ENCODE results near the gene ACTN2.

Gene ACTN2

DNA sequence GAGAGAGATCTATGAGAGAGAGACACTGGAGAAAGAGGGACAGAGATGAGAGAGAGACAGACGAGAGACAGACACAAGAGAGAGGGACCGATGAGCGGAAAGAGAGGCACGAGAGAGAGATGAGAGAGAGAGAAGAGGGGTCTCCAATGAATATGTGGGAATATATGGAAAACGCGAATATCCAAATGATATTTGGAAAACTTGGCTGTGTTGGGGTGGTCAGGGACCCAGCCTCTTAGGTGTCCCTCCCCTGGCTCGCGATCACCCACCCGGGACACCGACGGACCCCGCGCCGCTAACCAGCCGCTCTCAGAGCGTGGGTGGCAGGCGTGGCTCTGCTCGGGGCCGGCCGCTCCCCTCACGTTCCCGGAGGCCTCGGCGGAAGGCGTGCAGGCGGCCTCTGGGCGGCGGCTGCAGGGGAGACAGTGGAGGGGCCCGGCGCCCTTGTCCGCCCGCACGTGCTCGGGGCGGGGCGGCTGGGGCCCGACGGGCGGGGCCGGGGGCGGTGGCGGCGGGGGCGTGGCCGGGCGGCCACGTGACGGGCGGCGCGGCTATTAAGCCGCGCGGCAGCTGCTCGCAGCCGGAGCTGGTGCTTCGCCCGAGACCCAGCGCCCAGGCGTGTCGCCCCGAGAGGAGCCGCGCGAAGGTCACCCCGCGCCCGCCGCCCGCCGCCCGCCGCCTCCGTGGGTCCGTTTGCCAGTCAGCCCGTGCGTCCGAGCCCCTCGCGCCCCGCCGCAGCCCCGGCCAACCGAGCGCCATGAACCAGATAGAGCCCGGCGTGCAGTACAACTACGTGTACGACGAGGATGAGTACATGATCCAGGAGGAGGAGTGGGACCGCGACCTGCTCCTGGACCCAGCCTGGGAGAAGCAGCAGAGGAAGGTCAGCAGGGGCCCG, at the start of gene ACTN2:
ACTN2 (plus strand) TSS at position 583 of the 898 bp plus-strand sequence; CDS start at position 758, 175 bp downstream.
- TF ChIP-seq, protein P1, sequence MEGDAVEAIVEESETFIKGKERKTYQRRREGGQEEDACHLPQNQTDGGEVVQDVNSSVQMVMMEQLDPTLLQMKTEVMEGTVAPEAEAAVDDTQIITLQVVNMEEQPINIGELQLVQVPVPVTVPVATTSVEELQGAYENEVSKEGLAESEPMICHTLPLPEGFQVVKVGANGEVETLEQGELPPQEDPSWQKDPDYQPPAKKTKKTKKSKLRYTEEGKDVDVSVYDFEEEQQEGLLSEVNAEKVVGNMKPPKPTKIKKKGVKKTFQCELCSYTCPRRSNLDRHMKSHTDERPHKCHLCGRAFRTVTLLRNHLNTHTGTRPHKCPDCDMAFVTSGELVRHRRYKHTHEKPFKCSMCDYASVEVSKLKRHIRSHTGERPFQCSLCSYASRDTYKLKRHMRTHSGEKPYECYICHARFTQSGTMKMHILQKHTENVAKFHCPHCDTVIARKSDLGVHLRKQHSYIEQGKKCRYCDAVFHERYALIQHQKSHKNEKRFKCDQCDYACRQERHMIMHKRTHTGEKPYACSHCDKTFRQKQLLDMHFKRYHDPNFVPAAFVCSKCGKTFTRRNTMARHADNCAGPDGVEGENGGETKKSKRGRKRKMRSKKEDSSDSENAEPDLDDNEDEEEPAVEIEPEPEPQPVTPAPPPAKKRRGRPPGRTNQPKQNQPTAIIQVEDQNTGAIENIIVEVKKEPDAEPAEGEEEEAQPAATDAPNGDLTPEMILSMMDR (conservative IDR thresholded peaks at IDR 0.05) = no peak
- TF ChIP-seq ZFX (IDR thresholded peaks at IDR 0.05) = no peak

DNA sequence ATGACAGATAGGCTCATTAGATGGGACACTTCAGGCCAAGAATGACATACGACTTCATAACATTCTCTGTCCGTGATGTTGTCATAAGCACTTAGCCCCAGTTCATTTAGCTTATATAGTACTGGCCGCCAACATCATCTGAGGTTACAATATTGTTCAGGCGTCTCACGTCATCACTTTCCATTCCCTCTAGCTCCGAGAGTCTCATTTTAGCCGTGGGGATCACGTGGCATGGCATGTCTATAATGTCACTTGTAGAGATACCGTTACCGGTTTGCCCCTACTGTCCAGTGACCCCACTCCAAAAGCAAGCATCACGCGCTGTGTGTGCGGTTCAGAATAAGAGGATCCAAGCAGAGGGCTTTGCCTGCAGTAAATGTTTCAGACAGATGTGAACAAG, 47.4 kb upstream of the ACTN2 start:
- H3K27ac ChIP-seq = no peak overlapping the region
- TF ChIP-seq ZFX (IDR thresholded peaks at IDR 0.05) = no peak
- TF ChIP-seq, protein P1 (conservative IDR thresholded peaks at IDR 0.05) = no peak

More for the DNA sequence above, at the start of gene ACTN2:
- H3K27ac ChIP-seq = no peak within 1 kb of the TSS

DNA sequence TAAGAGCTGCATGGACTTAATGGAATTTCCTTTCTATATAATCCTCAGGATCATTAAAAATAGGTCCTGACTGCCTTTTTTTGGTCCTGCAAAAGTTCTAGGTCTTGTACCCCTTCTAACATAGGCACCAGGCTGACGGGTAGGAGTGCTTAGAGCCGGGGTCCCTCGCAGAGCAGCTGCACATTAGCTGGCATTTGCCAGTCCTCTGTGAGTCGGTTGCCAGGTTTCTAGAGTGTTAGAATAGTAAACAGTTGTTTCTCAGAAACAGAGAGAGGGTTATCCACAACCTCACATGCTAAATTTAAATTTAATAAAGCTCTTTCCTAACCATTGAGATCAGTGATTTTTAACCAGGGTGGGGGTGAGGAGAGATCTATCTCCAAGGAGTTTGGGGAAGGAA, 46.6 kb upstream of the ACTN2 start:
- no peak overlapping the region for H3K27ac ChIP-seq
- TF ChIP-seq, protein P1 (conservative IDR thresholded peaks at IDR 0.05) = no peak
- no peak for TF ChIP-seq ZFX (IDR thresholded peaks at IDR 0.05)

DNA sequence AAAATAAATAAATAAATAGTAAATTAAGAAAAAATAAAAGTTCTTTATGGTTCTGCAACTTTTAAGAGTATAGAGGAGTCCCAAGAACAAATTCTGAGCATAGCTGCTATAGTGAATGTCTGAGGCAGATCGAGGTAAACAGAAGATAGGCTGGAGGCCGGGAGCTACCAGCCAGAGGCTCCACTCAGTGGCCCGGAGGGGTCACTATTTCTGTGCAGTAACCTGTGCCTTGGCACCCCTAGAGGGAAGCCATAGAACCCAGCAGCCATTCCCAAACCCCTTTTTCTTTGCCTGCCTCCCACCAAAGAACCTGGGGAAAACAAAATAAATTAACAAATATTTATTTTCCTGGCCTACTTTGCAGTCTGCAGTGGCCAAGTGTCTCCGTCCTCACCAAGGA, 43.5 kb upstream of the ACTN2 start:
- H3K27ac ChIP-seq = no peak overlapping the region
- TF ChIP-seq ZFX (IDR thresholded peaks at IDR 0.05) = no peak
- TF ChIP-seq, protein P1 (conservative IDR thresholded peaks at IDR 0.05) = no peak

DNA sequence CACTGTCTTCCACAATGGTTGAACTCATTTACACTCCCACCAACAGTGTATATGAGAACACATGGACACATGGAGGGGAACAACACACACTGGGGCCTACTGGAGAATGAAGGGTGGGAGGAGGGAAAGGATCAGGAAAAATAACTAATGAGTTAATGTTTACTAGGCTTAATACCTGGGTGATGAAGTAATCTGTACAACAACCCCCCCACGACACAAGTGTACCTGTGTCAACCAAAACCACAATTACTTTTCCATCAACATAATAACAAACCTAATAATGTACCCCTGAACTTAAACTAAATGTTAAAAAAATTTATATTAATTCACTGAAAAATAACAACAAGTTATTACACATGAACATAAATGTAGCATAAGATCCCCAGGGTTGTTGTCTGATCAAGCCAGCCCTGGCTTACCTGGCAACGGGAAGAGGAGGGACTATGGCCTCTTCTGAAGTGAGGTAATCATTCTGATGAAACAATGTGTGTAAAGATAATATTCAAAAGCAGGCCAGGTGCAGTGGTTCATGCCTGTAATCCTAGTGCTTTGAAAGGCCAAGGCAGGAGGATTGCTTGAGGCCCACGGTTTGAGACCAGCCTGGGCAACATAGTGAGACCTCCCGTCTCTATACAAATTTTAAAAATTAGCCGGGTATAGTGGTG, 41.2 kb upstream of the ACTN2 start:
- H3K27ac ChIP-seq = no peak overlapping the region
- TF ChIP-seq ZFX (IDR thresholded peaks at IDR 0.05) = no peak

DNA sequence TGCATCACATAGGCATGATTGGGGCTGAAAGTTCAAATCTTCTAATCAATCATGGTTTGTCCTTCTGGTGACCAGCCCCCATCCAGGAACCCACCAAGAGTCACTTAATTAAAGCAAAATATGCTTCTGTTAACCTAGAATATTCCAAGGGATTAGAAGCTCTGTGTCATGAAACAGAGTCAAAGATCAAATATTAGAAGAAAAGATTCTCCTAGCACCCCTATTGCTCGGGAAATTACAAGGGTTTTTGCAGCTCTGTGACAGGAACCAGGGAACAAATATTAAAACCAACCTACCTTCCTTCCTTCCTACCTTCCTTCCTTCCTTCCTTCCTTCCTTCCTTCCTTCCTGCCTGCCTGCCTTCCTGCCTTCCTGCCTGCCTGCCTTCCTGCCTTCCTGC, 31.8 kb upstream of the ACTN2 start:
- TF ChIP-seq ZFX (IDR thresholded peaks at IDR 0.05) = no peak
- TF ChIP-seq, protein P1 (conservative IDR thresholded peaks at IDR 0.05) = no peak

DNA sequence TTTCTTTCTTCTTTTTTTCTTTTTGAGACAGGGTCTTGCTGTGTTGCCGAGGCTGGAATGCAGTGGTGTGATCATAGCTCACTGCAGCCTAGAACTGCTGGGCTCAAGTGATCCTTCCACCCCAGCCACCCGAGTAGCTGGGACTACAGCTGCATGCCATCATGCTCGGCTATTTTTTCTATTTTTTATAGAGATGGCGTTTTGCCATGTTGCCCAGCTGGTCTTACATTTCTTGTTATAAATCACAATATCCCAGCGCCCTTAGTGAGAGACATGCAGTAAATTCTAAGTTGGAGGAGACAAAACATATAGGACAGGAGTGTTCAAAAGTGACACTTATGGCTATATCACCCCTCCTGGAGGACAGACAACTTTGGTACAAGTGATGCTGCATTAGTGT, 31.3 kb upstream of the ACTN2 start:
- H3K27ac ChIP-seq = no peak overlapping the region
- TF ChIP-seq ZFX (IDR thresholded peaks at IDR 0.05) = no peak
- TF ChIP-seq, protein P1 (conservative IDR thresholded peaks at IDR 0.05) = no peak

More for the DNA sequence above, 31.8 kb upstream of the ACTN2 start:
- no peak overlapping the region for H3K27ac ChIP-seq

Measured in C4-2B (cell line).